Measurements from ENCODE around the gene NDFIP1.

DNA sequence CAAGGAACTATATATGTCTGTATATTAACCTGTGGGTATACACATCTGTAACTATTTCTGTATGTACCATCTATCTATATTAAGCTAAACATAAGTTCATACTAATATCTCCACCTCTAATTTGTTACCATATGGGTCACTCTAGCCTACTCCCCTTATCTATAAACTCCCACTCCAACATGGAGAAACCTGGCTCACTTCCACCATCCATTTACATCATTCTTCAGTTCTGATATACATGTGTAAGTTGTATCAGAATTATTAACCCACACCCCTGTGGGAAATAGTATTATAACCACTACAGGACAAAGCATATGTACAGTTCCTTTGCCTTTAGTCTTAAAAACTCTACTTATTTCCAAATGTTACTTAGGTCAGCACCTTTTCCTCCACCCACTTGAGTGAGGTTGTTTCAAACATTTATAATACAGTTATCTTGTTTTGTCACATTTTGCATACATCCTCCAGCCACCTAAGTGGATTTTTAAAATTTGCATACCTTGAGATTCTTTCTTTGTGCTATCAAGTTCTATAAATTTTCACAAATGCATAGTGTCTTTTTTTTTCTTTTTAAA, 10.6 kb downstream of the NDFIP1 start:
- TF ChIP-seq, protein P1, sequence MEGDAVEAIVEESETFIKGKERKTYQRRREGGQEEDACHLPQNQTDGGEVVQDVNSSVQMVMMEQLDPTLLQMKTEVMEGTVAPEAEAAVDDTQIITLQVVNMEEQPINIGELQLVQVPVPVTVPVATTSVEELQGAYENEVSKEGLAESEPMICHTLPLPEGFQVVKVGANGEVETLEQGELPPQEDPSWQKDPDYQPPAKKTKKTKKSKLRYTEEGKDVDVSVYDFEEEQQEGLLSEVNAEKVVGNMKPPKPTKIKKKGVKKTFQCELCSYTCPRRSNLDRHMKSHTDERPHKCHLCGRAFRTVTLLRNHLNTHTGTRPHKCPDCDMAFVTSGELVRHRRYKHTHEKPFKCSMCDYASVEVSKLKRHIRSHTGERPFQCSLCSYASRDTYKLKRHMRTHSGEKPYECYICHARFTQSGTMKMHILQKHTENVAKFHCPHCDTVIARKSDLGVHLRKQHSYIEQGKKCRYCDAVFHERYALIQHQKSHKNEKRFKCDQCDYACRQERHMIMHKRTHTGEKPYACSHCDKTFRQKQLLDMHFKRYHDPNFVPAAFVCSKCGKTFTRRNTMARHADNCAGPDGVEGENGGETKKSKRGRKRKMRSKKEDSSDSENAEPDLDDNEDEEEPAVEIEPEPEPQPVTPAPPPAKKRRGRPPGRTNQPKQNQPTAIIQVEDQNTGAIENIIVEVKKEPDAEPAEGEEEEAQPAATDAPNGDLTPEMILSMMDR (IDR thresholded peaks at IDR 0.05 in 4 of 5, conservative IDR thresholded peaks at IDR 0.05 in 1 of 5): no peak
- TF ChIP-seq POLR2A (IDR thresholded peaks at IDR 0.05): no peak
